H1 (cell line): ENCODE data around the gene ATP5MC3. TPM values are rescaled to one million over a fixed set of nuclear protein-coding genes. Genes with fewer than 3 reads are reported as not detected.

Experiments
- BRCA1 ChIP-seq: IDR thresholded peaks from 2 replicates; pipeline ENCODE4 v1.6.1; 2012; ENCODE audit warnings: low read depth, low read length, improper control_type of control experiment
- CEBPB ChIP-seq: IDR thresholded peaks from 2 replicates; pipeline ENCODE4 v1.6.1; 2012; ENCODE audit warnings: low read depth, low read length
- CHD1 ChIP-seq: IDR thresholded peaks from 2 replicates; pipeline ENCODE4 v1.6.1; 2012; ENCODE audit warnings: low read depth, low read length, improper control_type of control experiment
- CREB1 ChIP-seq: IDR thresholded peaks from 2 replicates; pipeline ENCODE4 v1.6.1; 2012; ENCODE audit warnings: inconsistent platforms
- CTBP2 ChIP-seq: IDR thresholded peaks from 2 replicates; pipeline ENCODE4 v1.7.0; 2011; ENCODE audit warnings: borderline replicate concordance, mild to moderate bottlenecking, moderate library complexity, mixed read lengths, low read length; ENCODE audit not compliant: insufficient read depth, insufficient read length
- E2F6 ChIP-seq: IDR thresholded peaks from 2 replicates; pipeline ENCODE4 v1.6.1; 2012; ENCODE audit warnings: inconsistent platforms
- HDAC6 ChIP-seq: IDR thresholded peaks from one replicate; pipeline ENCODE4 v1.7.1; 2012; ENCODE audit warnings: low read depth, mild to moderate bottlenecking, inconsistent platforms, low read length, moderate library complexity
- JUND ChIP-seq: IDR thresholded peaks from 2 replicates; pipeline ENCODE4 v1.6.1; 2011; ENCODE audit warnings: mild to moderate bottlenecking, improper control_type of control experiment, low read length
- KDM5A ChIP-seq: fragments of 200-600 bp; IDR thresholded peaks from 2 replicates; pipeline ENCODE4 v1.7.1; 2012; ENCODE audit warnings: mild to moderate bottlenecking, low read length, inconsistent platforms, mixed read lengths
- MAFK ChIP-seq: IDR thresholded peaks from 2 replicates; pipeline ENCODE4 v1.6.1; 2012; ENCODE audit warnings: low read depth, mild to moderate bottlenecking, improper control_type of control experiment, low read length
- MAX ChIP-seq: IDR thresholded peaks from 2 replicates; pipeline ENCODE4 v1.6.1; 2012; ENCODE audit warnings: inconsistent platforms
- POLR2AphosphoS5 ChIP-seq: IDR thresholded peaks from 2 replicates; pipeline ENCODE4 v1.6.1; 2011; ENCODE audit warnings: low read depth, low read length
- POU5F1 ChIP-seq: IDR thresholded peaks from 2 replicates; pipeline ENCODE4 v1.6.1; 2011; ENCODE audit warnings: low read depth, mild to moderate bottlenecking, low read length, moderate library complexity
- RAD21 ChIP-seq, 2 experiments: IDR thresholded peaks in 1 of 2; conservative IDR thresholded peaks in 1 of 2; 2 replicates each; pipeline ENCODE4 v1.6.1; 2011; ENCODE audit warnings: low read depth in 2 of 2, low read length in 2 of 2, improper control_type of control experiment in 1 of 2, inconsistent platforms in 1 of 2, mild to moderate bottlenecking in 1 of 2, moderate library complexity in 1 of 2
- RBBP5 ChIP-seq: IDR thresholded peaks from 2 replicates; pipeline ENCODE4 v1.7.1; 2012; ENCODE audit warnings: low read depth, mild to moderate bottlenecking, inconsistent platforms, low read length, moderate library complexity, borderline replicate concordance
- SAP30 ChIP-seq: fragments of 300-600 bp; sonication (generic); IDR thresholded peaks from 2 replicates; pipeline ENCODE4 v1.7.1; 2012; ENCODE audit warnings: low read length, moderate library complexity, mild to moderate bottlenecking, inconsistent platforms; ENCODE audit not compliant: insufficient read depth, insufficient replicate concordance
- SIRT6 ChIP-seq: IDR thresholded peaks from one replicate; pipeline ENCODE4 v1.7.1; 2012; ENCODE audit warnings: low read length, inconsistent platforms
- SP2 ChIP-seq: IDR thresholded peaks from 2 replicates; pipeline ENCODE4 v1.6.1; 2012; ENCODE audit warnings: mild to moderate bottlenecking, low read length, inconsistent platforms
- SP4 ChIP-seq: IDR thresholded peaks from 2 replicates; pipeline ENCODE4 v1.6.1; 2012; ENCODE audit warnings: low read length, inconsistent platforms
- SUZ12 ChIP-seq: fragments of 200-600 bp; sonication (generic); IDR thresholded peaks from 2 replicates; pipeline ENCODE4 v1.6.1; 2012; ENCODE audit warnings: mild to moderate bottlenecking, inconsistent platforms, low read length, moderate library complexity, mixed read lengths
- TAF7 ChIP-seq: optimal IDR thresholded peaks from 2 replicates; pipeline ENCODE3; 2011; ENCODE audit warnings: low read depth, mild to moderate bottlenecking, inconsistent platforms, low read length, moderate library complexity, borderline replicate concordance
- TBP ChIP-seq: IDR thresholded peaks from 2 replicates; pipeline ENCODE4 v1.6.1; 2011; ENCODE audit warnings: low read depth, low read length, improper control_type of control experiment
- YY1 ChIP-seq: IDR thresholded peaks from 2 replicates; pipeline ENCODE4 v1.6.1; 2011; ENCODE audit warnings: low read depth, mild to moderate bottlenecking, low read length
- ZNF274 ChIP-seq: IDR thresholded peaks from 2 replicates; pipeline ENCODE4 v1.7.0; 2012; ENCODE audit warnings: low read length, borderline replicate concordance; ENCODE audit errors: extremely low read depth
- polyA plus RNA-seq, 7 experiments: library from polyadenylated mRNA; depleted of rRNA in 3 of 7; stranded (reverse) in 5 of 7; unstranded in 2 of 7; fragments of >200 nt in 5 of 7; fragments of 200-250 nt in 2 of 7; gene quantifications; 1 replicate in 5 of 7; 2 replicates in 1 of 7; 4 replicates in 1 of 7; pipeline versions ENCODE4 v1.2.1 to v1.2.3, GENCODE V29; 2011 to 2013; ENCODE audit warnings: missing spikeins in 2 of 7, mixed read lengths in 2 of 7
- total RNA-seq: library from RNA; stranded (reverse); fragmentation: NEBNext Ultra II Directional; extraction: Animal tissue kit (Norgen Biotek cat#: 25700); gene quantifications from 2 replicates; pipeline ENCODE4 v1.2.1, GENCODE V29; 2021

ATP5MC3 gene
- total and polyA plus RNA-seq, 2 of the 8 experiments (the other 6 are each of a cell fraction or from before 2014, with no cell fraction given), result 320 to 856 TPM

- peak; percentile 79 for TF ChIP-seq POLR2AphosphoS5
- no peak for TF ChIP-seq CHD1
- TF ChIP-seq HDAC6, result no peak
- no peak for TF ChIP-seq CEBPB
- TF ChIP-seq RAD21 (IDR thresholded peaks at IDR 0.05 in 1 of 2, conservative IDR thresholded peaks at IDR 0.05 in 1 of 2; ENCODE audit: low read depth in 2 of 2, low read length in 2 of 2), result no peak
- TF ChIP-seq MAFK, result no peak
- no peak for TF ChIP-seq CTBP2
- peak; percentile 10 for TF ChIP-seq TAF7
- no peak for TF ChIP-seq SP2
- peak; percentile 9; the same call in 1 of the 2 replicates for TF ChIP-seq E2F6
- TF ChIP-seq BRCA1, result peak; percentile 93
- TF ChIP-seq TBP, result peak; percentile 87
- TF ChIP-seq SAP30, result peak; percentile 4
- no peak for TF ChIP-seq ZNF274
- no peak for TF ChIP-seq SUZ12
- no peak; the same call in 1 of the 2 replicates for TF ChIP-seq CREB1
- peak; percentile 99 for TF ChIP-seq RBBP5
- TF ChIP-seq SP4, result 0 out of 2 replicates have a peak, but pooled peaks have one; percentile 16
- no peak for TF ChIP-seq SIRT6
- TF ChIP-seq MAX, result no peak
- no peak for TF ChIP-seq JUND
- TF ChIP-seq KDM5A, result peak; percentile 36; the same call in 1 of the 2 replicates
- 0 out of 2 replicates have a peak, but pooled peaks have one; percentile 35 for TF ChIP-seq YY1
- no peak for TF ChIP-seq POU5F1
These were observed 13.5 kb downstream of the ATP5MC3 start, which contains the start of gene ATF2 (continued) for GRCh38 chr2:175167792-175168563.
